Measurements from ENCODE around the gene CENPV.
A peak's percentile ranks its signal among the peaks of the same experiment; 100 is the strongest.
"Not testable (repeated sequence)": the region's sequence is repeated elsewhere in the genome, so short reads cannot be mapped to it uniquely, and the experiment has no call there.

CENPV gene

DNA sequence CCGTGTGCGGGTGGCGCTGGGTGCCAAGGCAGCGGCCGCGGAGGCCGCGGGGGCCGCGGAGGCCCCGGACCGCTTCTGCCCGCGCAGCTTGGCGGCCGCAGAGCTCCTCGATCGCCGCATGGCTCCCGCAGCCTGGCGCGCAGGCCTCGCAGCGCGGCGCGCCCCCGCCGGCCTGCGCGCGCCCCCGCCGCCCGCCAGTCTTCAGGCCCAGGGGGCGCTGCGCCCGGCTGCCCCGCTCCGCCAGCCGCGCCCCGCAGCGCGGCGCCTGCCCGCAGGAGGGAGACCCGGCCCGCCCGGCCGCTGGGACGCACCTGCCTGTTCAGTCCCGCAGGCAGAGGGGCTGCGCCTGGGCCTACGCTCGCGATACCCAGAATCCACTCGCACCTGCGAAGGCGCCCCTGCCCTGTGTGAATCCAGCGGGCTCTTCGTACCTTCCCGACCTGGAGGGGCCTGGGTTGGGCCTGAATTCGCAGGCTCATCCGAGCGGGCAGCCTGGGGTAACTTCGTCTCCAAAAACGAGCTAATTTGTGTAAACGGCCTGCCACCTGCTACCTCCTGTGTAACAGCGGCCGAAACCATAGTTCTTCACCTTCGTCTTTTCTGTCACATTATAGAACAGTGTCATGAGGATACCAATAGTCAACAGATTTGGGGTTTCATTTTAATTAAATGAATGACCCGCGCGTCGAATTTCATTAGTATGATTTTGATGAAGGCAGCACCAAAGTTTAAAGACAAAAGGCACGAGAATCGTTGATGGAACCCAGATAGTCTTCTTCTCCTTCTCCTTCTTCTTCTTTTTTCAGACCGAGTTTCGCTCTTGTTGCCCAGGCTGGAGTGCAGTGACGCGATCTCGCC lies at the start of gene CENPV:
Gene CENPV (minus strand): TSS at position 153 of the 858 bp plus-strand sequence. CDS start 33 bp downstream, at position 120.
- DNase-seq (ENCODE audit: low spot score): no peak

DNA sequence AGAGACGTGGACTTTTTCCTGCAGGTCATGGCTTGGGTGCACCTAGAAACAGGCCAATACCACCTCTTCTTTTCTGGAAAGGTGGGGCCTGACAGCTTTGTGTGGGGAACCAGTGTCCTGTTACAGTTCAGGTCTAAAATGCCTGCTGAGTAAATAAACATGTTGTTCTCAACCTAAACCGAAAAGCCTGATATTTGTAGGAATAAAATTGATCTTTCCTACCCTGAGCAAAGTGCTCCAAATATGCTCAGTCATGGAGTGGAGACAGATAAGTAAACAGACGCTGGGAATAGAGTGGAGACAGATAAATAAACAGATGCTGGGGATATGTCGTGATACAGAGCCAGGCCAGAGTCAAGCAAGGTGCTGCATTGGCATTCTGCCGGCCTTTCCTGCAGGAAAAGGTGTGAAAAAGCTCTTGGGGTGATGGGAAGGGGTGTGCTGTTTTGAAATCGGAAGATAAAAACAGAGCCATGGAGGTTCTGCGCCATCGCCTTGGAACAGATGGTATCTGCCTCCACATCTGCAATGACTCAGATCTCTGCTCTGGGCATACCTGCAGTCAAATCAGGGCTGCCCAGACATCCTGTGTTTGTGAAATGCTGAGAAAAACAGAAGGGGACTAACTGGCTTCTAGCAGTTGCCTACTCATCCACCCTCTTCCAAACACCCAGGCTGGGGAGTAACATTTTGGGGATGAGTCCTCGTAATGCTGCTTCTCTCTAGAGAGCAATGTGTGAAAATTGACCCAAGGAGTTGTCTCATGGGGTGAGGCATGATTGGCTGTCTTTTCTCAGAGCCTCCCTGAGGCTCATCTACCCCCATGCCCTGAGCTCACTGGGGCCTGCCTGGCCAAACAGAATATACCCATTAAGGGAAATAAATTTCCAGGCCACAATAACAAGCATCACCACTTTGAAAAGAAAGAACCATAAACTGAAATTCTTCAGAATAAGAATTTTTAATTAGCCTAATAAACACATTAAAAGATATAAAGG lies 45.3 kb upstream of the CENPV start:
- no peak for DNase-seq (ENCODE audit: low spot score)

DNA sequence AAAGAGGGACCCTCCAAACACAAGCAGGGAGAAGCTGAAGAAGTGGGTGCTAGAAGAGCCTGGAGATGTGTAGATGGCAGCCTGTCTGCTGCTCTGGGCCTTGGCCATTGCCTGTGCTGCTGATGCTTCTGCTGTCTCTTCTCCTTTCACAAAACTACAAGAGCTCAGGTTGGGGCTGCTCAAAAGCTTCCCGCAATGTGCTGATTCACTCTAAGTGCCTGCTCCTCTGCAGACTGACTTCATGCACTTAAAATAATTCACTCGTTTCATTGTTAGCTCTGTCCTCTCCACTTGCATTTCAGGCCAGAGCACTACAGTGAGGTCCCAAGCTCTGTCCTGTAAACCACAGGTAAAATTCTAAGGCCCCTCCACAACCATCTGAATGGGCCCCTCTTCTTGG lies 43.4 kb upstream of the CENPV start:
- not testable (repeated sequence) for DNase-seq (ENCODE audit: low spot score)

DNA sequence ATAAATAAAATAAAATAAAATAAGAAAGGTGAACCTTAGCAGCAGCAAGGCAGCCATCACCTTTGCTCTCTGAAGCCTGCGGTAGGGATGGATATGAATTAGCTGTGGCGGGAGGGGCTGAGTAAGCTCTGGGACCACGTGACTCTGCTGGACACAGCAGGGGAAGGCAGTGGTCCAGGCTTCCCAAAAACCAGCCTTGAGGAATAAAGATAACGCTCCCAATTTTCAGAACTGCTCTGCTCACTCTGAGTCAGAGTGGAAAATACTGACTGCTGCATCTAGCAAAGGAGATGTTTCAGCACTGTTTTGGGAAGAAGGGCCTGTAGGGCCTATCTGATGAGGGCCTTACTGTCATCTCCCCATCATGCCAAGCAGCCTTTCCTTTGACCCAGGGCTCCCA lies 42.6 kb upstream of the CENPV start:
- DNase-seq (ENCODE audit: low spot score): not testable (repeated sequence)

DNA sequence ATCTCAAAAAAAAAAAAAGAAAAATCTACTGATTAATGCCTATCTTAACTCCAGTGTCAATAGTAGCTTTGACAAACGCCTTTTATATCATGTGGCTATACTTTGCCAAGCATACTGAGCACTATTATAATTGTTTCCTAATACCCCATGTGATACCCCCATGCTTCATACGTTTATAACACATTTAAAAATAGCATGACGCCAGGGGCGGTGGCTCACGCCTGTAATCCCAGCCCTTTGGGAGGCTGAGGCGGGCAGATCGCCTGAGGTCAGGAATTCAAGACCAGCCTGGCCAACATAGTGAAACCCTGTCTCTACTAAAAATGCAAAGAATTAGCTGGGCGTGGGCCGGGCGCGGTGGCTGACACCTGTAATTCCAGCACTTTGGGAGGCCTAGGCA lies 39.2 kb upstream of the CENPV start:
- not testable (repeated sequence) for DNase-seq (ENCODE audit: low spot score)

DNA sequence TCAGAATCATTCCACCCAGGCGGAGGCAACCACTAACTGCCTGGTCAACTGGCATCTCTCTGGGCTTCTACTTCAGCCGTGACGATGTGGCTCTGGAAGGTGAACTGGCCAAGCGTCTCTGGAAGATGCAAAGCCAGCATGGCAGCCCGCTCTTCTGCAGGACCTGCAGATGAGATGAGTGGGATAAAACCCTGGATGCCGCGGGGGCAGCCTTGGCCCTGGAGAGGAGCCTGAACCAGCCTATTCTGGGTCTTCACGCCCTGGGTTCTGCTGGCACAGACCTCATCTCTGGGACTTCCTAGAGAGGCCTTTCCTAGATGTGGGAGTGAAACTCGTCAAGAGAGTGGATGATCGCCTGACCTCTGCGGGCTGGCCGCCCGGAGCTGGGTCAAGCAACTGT lies 38.2 kb upstream of the CENPV start:
- no peak for DNase-seq (ENCODE audit: low spot score)

DNA sequence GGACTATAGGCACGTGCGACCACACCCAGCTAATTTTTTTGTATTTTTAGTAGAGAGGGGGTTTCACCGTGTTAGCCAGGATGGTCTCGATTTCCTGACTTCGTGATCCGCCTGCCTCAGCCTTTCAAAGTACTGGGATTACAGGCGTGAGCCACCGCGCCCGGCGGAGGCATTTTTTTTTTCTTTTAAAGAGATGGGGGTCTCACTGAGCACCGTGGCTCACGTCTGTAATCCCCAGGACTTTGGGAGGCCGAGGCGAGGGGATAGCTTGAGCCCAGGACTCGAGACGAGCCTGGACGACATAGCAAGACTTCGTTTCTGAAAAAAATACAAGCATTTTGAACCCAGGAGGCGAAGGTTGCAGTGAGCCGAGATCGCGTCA lies 32.8 kb upstream of the CENPV start:
- not testable (repeated sequence) for DNase-seq (ENCODE audit: low spot score)

DNA sequence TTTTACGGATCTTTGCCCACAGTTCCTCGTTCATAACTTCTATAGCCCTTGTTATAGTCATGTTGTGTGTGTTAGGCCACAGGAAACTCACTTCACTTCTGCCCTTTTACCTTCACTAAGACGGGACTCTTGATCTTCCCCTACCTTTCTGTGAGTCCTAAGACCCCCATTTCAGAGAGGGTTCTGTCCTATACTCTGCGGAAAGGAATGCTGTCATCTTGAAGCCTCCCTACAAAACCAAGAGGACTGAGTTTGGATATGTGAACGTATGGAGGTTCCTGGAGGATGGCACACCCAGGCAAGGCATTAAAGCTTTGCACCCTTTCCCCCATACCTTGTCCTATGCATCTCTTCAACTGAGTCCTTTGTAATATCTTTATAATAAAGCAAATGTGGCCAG lies 31.3 kb upstream of the CENPV start:
- DNase-seq (ENCODE audit: low spot score): no peak

DNA sequence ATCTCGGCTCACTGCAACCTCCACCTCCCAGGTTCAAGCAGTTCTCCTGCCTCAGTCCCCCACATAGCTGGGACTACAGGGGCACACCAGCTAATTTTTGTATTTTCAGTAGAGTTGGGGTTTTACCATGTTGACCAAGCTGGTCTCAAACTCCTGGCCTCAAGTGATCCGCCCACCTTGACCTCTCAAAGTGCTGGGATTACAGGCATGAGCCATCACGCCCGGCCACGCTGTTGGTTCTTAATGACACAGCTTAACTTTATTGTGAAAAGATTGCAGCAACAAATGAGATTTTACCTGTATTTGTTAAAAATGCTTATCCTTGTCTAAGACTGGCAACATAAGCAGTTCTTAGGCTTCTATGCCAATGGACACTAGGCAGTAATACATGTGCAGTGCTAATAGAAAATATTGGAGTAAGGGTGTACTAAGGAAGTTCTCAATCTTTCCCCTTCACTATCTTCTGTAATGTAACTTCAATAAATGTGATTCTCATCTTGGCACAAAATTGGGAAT lies 30.6 kb upstream of the CENPV start:
- DNase-seq (ENCODE audit: low spot score): no peak

DNA sequence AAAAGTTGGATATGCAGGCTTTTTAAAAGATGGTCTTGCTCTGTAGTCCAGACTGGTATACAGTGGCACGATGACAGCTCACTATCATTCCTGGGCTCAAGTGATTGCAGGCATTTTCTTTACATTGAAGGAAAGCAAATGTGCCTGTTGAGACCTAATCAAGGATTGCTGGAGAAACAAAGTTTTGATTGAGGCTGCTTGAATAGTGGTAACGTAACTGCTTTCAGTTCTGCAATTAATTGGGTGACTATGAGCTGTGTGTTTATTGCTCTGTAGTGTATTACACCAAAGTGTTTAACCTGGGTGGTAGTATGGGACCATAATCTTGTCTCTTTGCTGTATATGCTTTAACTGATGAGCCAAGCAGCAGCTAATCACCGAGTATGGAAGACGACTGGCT lies 29.9 kb upstream of the CENPV start:
- DNase-seq (ENCODE audit: low spot score): no peak

DNA sequence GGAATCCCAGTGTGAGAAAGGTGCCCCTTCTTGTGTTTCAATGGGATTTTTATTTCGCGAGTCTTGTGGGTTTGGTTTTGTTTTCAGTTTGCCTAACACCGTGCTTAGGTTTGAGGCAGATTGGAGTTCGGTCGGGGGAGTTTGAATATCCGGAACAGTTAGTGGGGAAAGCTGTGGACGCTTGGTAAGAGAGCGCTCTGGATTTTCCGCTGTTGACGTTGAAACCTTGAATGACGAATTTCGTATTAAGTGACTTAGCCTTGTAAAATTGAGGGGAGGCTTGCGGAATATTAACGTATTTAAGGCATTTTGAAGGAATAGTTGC lies 28.2 kb upstream of the CENPV start:
- DNase-seq (ENCODE audit: low spot score): no peak

DNA sequence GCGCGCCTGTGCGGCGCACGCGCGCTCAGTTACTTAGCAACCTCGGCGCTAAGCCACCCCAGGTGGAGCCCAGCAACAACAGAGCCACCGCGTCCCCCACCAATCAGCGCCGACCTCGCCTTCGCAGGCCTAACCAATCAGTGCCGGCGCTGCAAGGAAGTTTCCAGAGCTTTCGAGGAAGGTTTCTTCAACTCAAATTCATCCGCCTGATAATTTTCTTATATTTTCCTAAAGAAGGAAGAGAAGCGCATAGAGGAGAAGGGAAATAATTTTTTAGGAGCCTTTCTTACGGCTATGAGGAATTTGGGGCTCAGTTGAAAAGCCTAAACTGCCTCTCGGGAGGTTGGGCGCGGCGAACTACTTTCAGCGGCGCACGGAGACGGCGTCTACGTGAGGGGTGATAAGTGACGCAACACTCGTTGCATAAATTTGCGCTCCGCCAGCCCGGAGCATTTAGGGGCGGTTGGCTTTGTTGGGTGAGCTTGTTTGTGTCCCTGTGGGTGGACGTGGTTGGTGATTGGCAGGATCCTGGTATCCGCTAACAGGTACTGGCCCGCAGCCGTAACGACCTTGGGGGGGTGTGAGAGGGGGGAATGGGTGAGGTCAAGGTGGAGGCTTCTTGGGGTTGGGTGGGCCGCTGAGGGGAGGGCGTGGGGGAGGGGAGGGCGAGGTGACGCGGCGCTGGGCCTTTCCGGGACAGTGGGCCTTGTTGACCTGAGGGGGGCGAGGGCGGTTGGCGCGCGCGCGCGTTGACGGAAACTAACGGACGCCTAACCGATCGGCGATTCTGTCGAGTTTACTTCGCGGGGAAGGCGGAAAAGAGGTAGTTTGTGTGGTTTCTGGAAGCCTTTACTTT lies 27.6 kb upstream of the CENPV start, which contains the start of gene UBB:
Gene UBB (plus strand): TSS at position 452 of the 856 bp plus-strand sequence. CDS start 817 bp downstream, outside the sequence.
- DNase-seq (ENCODE audit: low spot score): peak; percentile 95

DNA sequence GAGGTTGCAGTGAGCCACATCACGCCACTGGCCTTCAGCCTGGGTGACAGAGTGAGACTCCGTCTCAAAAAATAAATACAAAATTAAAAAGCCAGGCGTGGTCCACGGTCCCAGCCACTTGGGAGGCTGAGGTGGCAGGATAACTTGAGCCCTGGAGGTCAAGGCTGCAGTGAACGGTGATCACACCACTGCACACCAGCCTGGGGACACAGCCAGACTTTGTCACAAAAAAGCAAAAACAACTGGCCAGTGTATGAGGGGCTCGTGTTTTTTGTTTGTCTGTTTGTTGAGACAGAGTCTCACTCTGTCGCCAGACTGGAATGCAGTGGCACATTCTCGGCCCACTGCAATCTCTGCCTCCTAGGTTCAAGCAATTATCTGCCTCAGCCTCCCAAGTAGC lies 26.4 kb upstream of the CENPV start:
- no peak for DNase-seq (ENCODE audit: low spot score)

DNA sequence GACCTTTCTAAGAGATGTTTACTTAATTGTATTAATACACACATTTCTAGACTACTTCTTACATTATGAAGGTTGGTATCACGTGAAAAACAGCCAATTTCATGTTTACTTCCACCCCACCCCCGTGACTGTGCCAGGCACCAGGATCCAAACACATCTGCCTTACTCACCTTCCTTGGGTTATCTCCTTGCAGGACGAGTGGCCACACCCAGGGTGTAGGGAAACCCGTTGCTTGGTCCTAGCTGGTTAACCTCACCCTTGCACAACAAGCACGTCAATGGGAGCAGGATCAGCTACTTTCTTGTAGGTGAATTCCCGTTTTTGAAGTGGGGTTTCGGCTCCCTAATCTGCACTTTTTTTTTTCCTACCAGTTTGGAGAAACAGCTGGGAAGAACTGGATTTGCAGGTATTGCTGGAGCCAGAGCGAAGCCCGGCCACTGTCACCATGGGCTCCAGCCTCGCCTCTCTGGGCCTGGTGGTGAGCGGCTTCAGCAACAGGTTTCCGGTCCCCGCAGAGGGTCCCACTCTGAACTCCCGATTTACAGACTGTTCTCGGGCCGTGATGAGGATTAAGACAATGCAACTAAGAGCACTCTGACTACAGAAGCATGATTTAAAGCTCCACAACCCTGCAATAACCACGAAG lies 25.5 kb upstream of the CENPV start:
- peak; percentile 48 for DNase-seq (ENCODE audit: low spot score)

DNA sequence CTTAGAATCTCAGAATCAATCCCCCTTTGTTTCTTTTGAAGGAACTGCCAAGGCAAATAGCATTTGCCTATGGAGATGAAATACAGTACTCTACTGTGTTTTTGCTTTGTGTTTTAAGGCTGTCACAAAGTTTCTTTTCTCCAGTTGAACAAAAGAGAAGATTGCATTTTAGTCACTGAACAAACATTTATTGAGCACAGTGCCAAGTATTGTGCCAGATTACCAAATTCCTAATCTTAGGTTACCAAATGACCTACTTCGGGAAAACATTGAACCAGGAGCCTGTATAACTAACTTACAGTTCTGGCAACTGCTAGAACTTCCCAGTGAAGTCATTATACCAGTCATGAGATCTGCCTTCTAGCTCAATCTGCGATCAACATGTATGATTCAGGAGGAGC lies 24.7 kb upstream of the CENPV start:
- DNase-seq (ENCODE audit: low spot score): peak; percentile 92

DNA sequence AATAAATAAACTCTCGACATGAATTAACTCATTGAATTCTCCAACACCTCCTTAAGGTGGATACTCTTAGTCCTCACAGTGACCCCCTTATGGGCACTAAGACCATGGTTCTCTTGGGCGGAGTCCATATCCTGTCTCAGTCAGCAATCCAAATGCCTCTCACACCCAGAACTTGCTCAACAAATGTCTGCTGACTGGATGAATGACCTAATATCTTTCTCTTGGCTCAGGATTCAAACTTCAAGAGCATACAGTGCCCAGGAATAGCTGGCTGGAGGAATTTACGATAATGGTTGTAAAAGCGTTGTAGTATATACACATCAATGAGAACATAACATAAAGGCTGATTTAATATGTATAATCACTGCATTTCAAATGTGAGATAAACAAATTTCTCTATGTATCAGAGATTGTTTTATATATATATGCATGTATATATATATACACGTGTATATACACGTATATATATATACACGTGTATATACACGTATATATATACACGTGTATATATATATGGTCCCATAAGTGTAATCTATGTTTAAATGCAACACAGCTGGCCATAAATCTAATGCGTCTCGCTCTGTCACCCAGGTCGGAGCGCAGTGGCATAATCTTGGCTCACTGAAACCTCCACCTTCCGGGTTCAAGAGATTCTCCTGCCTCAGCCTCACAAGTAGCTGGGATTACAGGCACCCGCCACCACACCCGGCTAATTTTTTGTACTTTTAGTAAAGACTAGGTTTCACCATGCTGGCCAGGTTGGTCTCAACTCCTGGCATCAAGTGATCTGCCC lies 21.1 kb upstream of the CENPV start:
- no peak for DNase-seq (ENCODE audit: low spot score)

DNA sequence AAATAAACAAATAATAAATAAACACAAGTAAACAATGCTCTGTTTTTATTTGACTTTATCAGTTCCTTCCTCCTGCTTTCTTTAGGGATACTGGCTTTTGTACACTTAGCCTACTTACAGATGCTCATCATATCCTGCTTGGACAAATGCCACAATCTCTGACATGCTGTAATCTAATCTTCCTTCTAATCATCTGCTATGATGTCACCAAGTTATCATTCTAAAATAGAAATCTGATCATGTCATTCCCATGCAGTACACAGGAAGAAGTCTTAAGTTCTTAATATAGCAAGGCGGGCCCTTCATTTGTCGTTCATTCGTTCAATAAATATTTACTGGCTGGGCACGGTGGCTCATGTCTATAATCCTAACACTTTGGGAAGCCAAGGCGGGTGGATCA lies 18.5 kb upstream of the CENPV start:
- DNase-seq (ENCODE audit: low spot score): no peak

DNA sequence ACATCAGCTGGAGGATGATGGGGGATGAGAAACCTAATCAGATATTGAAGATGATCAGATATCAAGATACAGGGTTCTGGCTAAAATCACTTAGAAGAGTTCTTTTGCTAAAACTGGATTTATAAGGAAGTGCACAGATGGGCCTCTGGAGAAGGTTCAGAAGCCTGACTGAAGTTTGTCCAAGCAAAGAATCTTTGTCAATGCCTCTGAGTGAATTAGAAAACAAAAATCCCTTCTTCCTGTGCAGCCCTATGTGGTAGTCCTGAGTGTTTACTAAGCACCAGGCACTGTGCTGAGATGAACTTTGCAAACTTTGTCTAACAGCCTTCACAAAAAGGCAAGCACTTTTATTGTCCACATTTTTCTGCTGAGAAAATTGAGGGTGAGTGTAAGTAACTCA lies 11.4 kb upstream of the CENPV start:
- DNase-seq (ENCODE audit: low spot score): no peak

DNA sequence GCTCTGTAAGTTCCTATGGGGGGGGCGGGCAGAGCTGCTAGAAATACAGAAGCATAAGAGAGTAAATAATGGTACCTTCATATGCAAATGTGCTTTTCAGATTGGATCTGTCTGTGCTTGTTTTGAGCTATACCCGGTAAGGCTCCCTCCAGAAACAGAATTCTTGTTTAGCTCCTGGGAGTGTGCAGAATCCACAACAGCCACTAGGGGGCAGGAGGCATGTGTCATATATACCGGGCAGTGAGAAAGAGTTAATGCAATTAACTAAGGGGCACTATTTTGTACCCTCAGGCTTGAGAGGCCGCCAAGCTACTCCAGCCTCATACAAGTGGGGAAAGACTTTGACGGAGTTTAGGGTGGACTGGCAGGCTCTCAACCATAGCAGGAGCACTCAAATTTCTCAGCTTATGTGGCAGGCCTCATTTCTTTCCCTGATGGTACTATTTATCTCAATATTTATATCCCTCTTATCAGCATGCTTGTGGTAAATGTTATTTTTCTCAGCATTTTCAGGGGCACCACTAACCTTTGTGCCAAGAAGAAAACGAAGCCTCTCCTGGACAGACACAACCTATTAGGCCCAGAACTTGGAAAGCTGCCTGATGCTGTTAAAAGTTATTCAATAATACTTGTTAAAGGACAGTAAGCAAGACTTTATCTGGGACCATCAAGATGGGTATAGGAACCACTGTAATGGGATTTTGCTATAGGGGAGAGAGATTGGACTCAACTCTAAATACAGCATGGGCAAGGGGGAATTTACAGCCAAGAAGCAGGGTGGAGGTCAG lies 10.7 kb upstream of the CENPV start:
- peak; percentile 83 for DNase-seq (ENCODE audit: low spot score)

DNA sequence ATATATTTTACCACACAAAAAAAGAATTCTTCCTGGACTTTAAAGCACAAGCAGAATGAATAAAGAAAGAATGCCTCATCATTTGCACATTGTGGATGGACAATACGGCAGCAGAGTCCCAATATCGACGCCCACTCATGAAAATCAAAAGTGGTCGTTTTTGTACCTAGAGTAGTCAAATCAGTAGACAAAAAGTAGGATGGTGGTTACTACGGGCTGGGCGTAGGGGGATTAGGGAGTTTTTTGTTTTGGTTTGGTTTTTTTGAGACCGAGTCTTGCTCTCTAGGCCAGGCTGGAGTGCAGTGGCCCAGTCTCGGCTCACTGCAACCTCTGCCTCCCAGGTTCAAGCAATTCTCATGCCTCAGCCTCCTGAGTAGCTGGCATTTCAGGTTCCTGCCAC lies 8.6 kb upstream of the CENPV start:
- DNase-seq (ENCODE audit: low spot score): no peak

All from globus pallidus (tissue), 1 donor.